ENCODE measurements around the gene RTN4R.
"Not testable (repeated sequence)": the region's sequence is repeated elsewhere in the genome, so short reads cannot be mapped to it uniquely, and the experiment has no call there.

RTN4R gene

GRCh38 chr22:20272700-20273099 lies 4.6 kb upstream of the RTN4R start:
- Histone ChIP-seq H3F3A (ENCODE audit: low read depth) (no peaks in the 10 kb centered on the region), H2AFZ (ENCODE audit: low read length) (no peak overlapping the region), H3K4me2 (ENCODE audit: low read depth, low read length, poor library complexity, severe bottlenecking) (no peak overlapping the region), H3K79me2 (ENCODE audit: insufficient read depth, low read length) (peaks cover 1% of the 10 kb centered on the region; the same call in 1 of the 2 replicates), H3K9me3 (ENCODE audit: insufficient read depth, low read depth, low read length) (no peaks in the 10 kb centered on the region), H3K9me2 (replicated peaks; ENCODE audit: low read depth, low read length) (no peaks in the 10 kb centered on the region), H3K27me3 (ENCODE audit: insufficient read depth, low read length, poor library complexity, severe bottlenecking) (no peaks in the 10 kb centered on the region), H3K9ac (ENCODE audit: low read depth, low read length, poor library complexity, severe bottlenecking) (no peak overlapping the region), H3K4me3 (ENCODE audit: low read length, poor library complexity, severe bottlenecking) (no peak overlapping the region), H3K36me3 (ENCODE audit: insufficient read depth, low read length) (no peaks in the 10 kb centered on the region), H4K20me1 (ENCODE audit: insufficient read depth, low read length, poor library complexity, severe bottlenecking) (no peaks in the 10 kb centered on the region), H3K4me1 (ENCODE audit: insufficient read depth, low read length, poor library complexity, severe bottlenecking) (no peaks in the 10 kb centered on the region)
- TF ChIP-seq, protein P1, sequence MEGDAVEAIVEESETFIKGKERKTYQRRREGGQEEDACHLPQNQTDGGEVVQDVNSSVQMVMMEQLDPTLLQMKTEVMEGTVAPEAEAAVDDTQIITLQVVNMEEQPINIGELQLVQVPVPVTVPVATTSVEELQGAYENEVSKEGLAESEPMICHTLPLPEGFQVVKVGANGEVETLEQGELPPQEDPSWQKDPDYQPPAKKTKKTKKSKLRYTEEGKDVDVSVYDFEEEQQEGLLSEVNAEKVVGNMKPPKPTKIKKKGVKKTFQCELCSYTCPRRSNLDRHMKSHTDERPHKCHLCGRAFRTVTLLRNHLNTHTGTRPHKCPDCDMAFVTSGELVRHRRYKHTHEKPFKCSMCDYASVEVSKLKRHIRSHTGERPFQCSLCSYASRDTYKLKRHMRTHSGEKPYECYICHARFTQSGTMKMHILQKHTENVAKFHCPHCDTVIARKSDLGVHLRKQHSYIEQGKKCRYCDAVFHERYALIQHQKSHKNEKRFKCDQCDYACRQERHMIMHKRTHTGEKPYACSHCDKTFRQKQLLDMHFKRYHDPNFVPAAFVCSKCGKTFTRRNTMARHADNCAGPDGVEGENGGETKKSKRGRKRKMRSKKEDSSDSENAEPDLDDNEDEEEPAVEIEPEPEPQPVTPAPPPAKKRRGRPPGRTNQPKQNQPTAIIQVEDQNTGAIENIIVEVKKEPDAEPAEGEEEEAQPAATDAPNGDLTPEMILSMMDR (conservative IDR thresholded peaks at IDR 0.05; ENCODE audit: low read length) = no peak
- no peak for TF ChIP-seq EZH2phosphoT487 (IDR thresholded peaks at IDR 0.05; ENCODE audit: borderline replicate concordance)

- Histone ChIP-seq H3K9ac (ENCODE audit: low read depth, low read length, poor library complexity, severe bottlenecking) (no peak overlapping the region), H3F3A (ENCODE audit: low read depth) (no peaks in the 10 kb centered on the region), H3K4me2 (ENCODE audit: low read depth, low read length, poor library complexity, severe bottlenecking) (no peak overlapping the region), H3K27me3 (ENCODE audit: insufficient read depth, low read length, poor library complexity, severe bottlenecking) (no peaks in the 10 kb centered on the region), H4K20me1 (ENCODE audit: insufficient read depth, low read length, poor library complexity, severe bottlenecking) (peaks cover 4% of the 10 kb centered on the region), H3K4me1 (ENCODE audit: insufficient read depth, low read length, poor library complexity, severe bottlenecking) (peaks cover 3% of the 10 kb centered on the region), H3K36me3 (ENCODE audit: insufficient read depth, low read length) (no peaks in the 10 kb centered on the region), H3K9me2 (replicated peaks; ENCODE audit: low read depth, low read length) (no peaks in the 10 kb centered on the region), H3K4me3 (ENCODE audit: low read length, poor library complexity, severe bottlenecking) (no peak overlapping the region), H2AFZ (ENCODE audit: low read length) (no peak overlapping the region), H3K79me2 (ENCODE audit: insufficient read depth, low read length) (peaks cover 7% of the 10 kb centered on the region; the same call in 1 of the 2 replicates), H3K9me3 (ENCODE audit: insufficient read depth, low read depth, low read length) (no peaks in the 10 kb centered on the region)
- TF ChIP-seq, protein P1 (conservative IDR thresholded peaks at IDR 0.05; ENCODE audit: low read length) = no peak
- no peak for TF ChIP-seq EZH2phosphoT487 (IDR thresholded peaks at IDR 0.05; ENCODE audit: borderline replicate concordance)
Measured at GRCh38 chr22:20272174-20272573, 4.1 kb upstream of the RTN4R start.

DNA sequence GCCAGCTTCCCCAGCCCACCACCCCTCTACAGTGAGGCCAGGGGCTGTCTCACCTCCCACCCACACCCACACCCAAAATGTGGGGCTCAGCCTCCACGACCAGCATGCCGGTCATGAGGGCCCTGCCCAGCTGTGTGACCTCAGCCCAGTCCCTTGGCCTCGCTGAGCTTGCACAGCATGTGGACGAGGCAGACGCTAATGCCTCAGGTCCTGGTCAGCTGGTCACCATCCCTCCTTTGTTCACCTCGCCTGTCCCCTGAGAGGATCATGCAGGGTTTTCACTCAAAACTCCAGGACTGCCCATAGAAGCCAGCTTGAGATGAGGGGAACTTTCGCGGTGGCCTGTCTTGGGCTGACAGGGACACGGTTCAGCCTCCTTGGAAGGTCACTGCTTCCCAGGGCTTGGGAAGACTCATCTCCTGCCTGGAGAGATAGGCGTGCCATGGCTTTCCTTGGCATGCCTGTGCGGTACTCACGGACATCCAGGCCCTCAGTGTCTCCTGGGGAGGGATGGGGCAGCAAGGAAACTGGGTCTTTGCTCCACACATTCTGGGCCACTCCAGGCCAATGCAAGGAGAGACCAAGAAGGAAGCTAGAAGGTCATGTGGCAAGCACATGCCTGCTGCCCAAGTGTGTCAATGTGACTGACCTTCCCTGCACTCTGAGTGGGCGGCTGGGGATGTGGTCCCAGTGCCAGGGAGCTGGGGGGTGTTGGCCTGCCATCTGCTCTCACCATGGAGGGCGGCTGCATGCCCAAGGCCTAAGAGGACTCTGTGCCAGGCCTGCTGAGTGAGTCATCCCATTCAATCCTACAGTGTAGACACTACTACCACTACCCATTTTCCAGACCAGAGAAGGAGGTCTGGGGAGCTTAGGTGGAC lies 3.2 kb upstream of the RTN4R start:
- Histone ChIP-seq H2AFZ (ENCODE audit: low read length) (no peak overlapping the region), H3K9me3 (ENCODE audit: insufficient read depth, low read depth, low read length) (no peaks in the 10 kb centered on the region), H3K4me2 (ENCODE audit: low read depth, low read length, poor library complexity, severe bottlenecking) (no peak overlapping the region), H3K4me1 (ENCODE audit: insufficient read depth, low read length, poor library complexity, severe bottlenecking) (peaks cover 5% of the 10 kb centered on the region), H4K20me1 (ENCODE audit: insufficient read depth, low read length, poor library complexity, severe bottlenecking) (peaks cover 11% of the 10 kb centered on the region), H3K27me3 (ENCODE audit: insufficient read depth, low read length, poor library complexity, severe bottlenecking) (no peaks in the 10 kb centered on the region), H3K9me2 (replicated peaks; ENCODE audit: low read depth, low read length) (no peaks in the 10 kb centered on the region), H3K4me3 (ENCODE audit: low read length, poor library complexity, severe bottlenecking) (no peak overlapping the region), H3K79me2 (ENCODE audit: insufficient read depth, low read length) (peaks cover 15% of the 10 kb centered on the region; the same call in 1 of the 2 replicates), H3K9ac (ENCODE audit: low read depth, low read length, poor library complexity, severe bottlenecking) (no peak overlapping the region), H3K36me3 (ENCODE audit: insufficient read depth, low read length) (no peaks in the 10 kb centered on the region), H3F3A (ENCODE audit: low read depth) (no peaks in the 10 kb centered on the region)
- TF ChIP-seq EZH2phosphoT487 (IDR thresholded peaks at IDR 0.05; ENCODE audit: borderline replicate concordance) = no peak
- TF ChIP-seq, protein P1 (conservative IDR thresholded peaks at IDR 0.05; ENCODE audit: low read length) = no peak

GRCh38 chr22:20270190-20271113 lies 2.3 kb upstream of the RTN4R start:
- H3K9me3 ChIP-seq (ENCODE audit: insufficient read depth, low read depth, low read length); H3F3A ChIP-seq (ENCODE audit: low read depth); H3K9ac ChIP-seq (ENCODE audit: low read depth, low read length, poor library complexity, severe bottlenecking); H3K4me1 ChIP-seq (ENCODE audit: insufficient read depth, low read length, poor library complexity, severe bottlenecking); H3K4me2 ChIP-seq (ENCODE audit: low read depth, low read length, poor library complexity, severe bottlenecking); H3K36me3 ChIP-seq (ENCODE audit: insufficient read depth, low read length); H2AFZ ChIP-seq (ENCODE audit: low read length); H3K27me3 ChIP-seq (ENCODE audit: insufficient read depth, low read length, poor library complexity, severe bottlenecking); H3K4me3 ChIP-seq (ENCODE audit: low read length, poor library complexity, severe bottlenecking); H3K9me2 ChIP-seq (replicated peaks; ENCODE audit: low read depth, low read length): not testable (repeated sequence)
- H4K20me1 ChIP-seq (ENCODE audit: insufficient read depth, low read length, poor library complexity, severe bottlenecking) = peaks cover 12% of the 10 kb centered on the region
- peaks cover 20% of the 10 kb centered on the region; the same call in 1 of the 2 replicates for H3K79me2 ChIP-seq (ENCODE audit: insufficient read depth, low read length)

Measured in Loucy (cell line).